H1 (cell line): ENCODE measurements around the gene TUBA3C. TPM values are rescaled to one million over a fixed set of nuclear protein-coding genes. Genes with fewer than 3 reads are reported as not detected.

Experiments used
- CREB1 ChIP-seq: IDR thresholded peaks from 2 replicates; pipeline ENCODE4 v1.6.1; 2012; ENCODE audit warnings: inconsistent platforms
- EP300 ChIP-seq, 2 experiments: IDR thresholded peaks; 1 replicate in 1 of 2; 2 replicates in 1 of 2; pipeline ENCODE4 v1.6.1; 2011 to 2012; ENCODE audit warnings: low read depth in 2 of 2, low read length in 2 of 2, mild to moderate bottlenecking in 2 of 2, borderline replicate concordance in 1 of 2, inconsistent platforms in 1 of 2, moderate library complexity in 1 of 2
- KDM5A ChIP-seq: fragments of 200-600 bp; IDR thresholded peaks from 2 replicates; pipeline ENCODE4 v1.7.1; 2012; ENCODE audit warnings: mild to moderate bottlenecking, low read length, inconsistent platforms, mixed read lengths
- PHF8 ChIP-seq: fragments of 200-600 bp; sonication (generic); conservative IDR thresholded peaks from 2 replicates; pipeline ENCODE4 v1.7.1; 2012; ENCODE audit warnings: low read depth, mild to moderate bottlenecking, inconsistent platforms, low read length, moderate library complexity
- POLR2AphosphoS5 ChIP-seq: IDR thresholded peaks from 2 replicates; pipeline ENCODE4 v1.6.1; 2011; ENCODE audit warnings: low read depth, low read length
- RBBP5 ChIP-seq: IDR thresholded peaks from 2 replicates; pipeline ENCODE4 v1.7.1; 2012; ENCODE audit warnings: low read depth, mild to moderate bottlenecking, inconsistent platforms, low read length, moderate library complexity, borderline replicate concordance
- SIRT6 ChIP-seq: IDR thresholded peaks from one replicate; pipeline ENCODE4 v1.7.1; 2012; ENCODE audit warnings: low read length, inconsistent platforms
- SIX5 ChIP-seq: IDR thresholded peaks from 2 replicates; pipeline ENCODE4 v1.6.1; 2011; ENCODE audit warnings: mild to moderate bottlenecking, low read depth, low read length
- polyA plus RNA-seq, 7 experiments: library from polyadenylated mRNA; depleted of rRNA in 3 of 7; stranded (reverse) in 5 of 7; unstranded in 2 of 7; fragments of >200 nt in 5 of 7; fragments of 200-250 nt in 2 of 7; gene quantifications; 1 replicate in 5 of 7; 2 replicates in 1 of 7; 4 replicates in 1 of 7; pipeline versions ENCODE4 v1.2.1 to v1.2.3, GENCODE V29; 2011 to 2013; ENCODE audit warnings: missing spikeins in 2 of 7, mixed read lengths in 2 of 7
- total RNA-seq: library from RNA; stranded (reverse); fragmentation: NEBNext Ultra II Directional; extraction: Animal tissue kit (Norgen Biotek cat#: 25700); gene quantifications from 2 replicates; pipeline ENCODE4 v1.2.1, GENCODE V29; 2021

TUBA3C gene
- total and polyA plus RNA-seq, 2 of the 8 experiments (the other 6 are each of a cell fraction or from before 2014, with no cell fraction given) = not detected

DNA sequence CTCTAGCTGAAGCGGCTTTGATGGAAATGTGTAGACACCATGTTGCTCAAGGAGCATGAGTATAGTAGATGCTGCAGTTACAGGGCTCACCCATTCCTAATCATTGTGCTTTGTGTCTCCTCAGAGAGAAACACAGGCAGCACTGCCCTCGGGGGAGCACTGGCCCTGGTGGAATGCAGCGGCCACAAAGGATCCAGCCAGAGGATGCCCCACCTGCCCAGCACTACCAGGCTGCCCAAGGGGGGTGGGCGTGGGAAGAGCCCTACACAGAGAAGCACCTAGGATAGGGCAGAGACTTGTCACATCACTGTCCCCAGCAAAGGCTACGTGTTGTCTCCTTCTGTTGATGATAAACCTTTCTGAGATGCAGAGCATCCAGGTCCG, 9.0 kb downstream of the TUBA3C start (continued):
- TF ChIP-seq EP300 (IDR thresholded peaks at IDR 0.05; ENCODE audit: borderline replicate concordance in 1 of 2, low read depth in 2 of 2, low read length in 2 of 2) (no peak), PHF8 (no peak), SIX5 (no peak), KDM5A (no peak), CREB1 (no peak), RBBP5 (no peak), SIRT6 (no peak), POLR2AphosphoS5 (no peak)
